HG03066 (cell line): ENCODE results near the gene ITM2C.
A peak's percentile ranks its signal among the peaks of the same experiment; 100 is the strongest.

ENCODE experiments used
- ATAC-seq: cut with Tn5 transposase; IDR thresholded peaks from one replicate; pipeline ENCODE4 v1.9.1; 2021; ENCODE audit warnings: low read depth; ENCODE audit not compliant: unreplicated experiment

Gene ITM2C

GRCh38 chr2:230922951-230923717, 58.4 kb downstream of the ITM2C start:
- ATAC-seq, result no peak

GRCh38 chr2:230924092-230924469, 59.3 kb downstream of the ITM2C start:
- ATAC-seq, result no peak

- peak; percentile 42 for ATAC-seq
Measured at GRCh38 chr2:230924470-230925341, 60.0 kb downstream of the ITM2C start, which contains the start of gene GPR55. Gene GPR55 (minus strand): TSS chr2:230925242. CDS start chr2:230910962, 14,280 bp downstream.

- peak; percentile 30 for ATAC-seq
Measured at GRCh38 chr2:230925443-230925878, 60.7 kb downstream of the ITM2C start.

- peak; percentile 23 for ATAC-seq
Measured at GRCh38 chr2:230925879-230926765, 61.4 kb downstream of the ITM2C start.

- ATAC-seq, result no peak
Measured at GRCh38 chr2:230927711-230928341, 63.1 kb downstream of the ITM2C start.
